Nephron (organoid): Measurements from ENCODE around the gene FERD3L.

Experiments
- H3K27ac Mint-ChIP-seq, 3 experiments: 2 replicates each; pipeline ENCODE4 v1.8.0; 2020; ENCODE audit warnings: mixed read lengths in 3 of 3, mild to moderate bottlenecking in 2 of 3, moderate library complexity in 1 of 3
- H3K27me3 Mint-ChIP-seq: 2 replicates; pipeline ENCODE4 v1.8.0; 2021; ENCODE audit warnings: low read depth, mild to moderate bottlenecking, moderate library complexity, mixed read lengths
- H3K36me3 Mint-ChIP-seq: 2 replicates; pipeline ENCODE4 v1.8.0; 2020; ENCODE audit warnings: low read depth, mixed read lengths
- H3K4me1 Mint-ChIP-seq: 2 replicates; pipeline ENCODE4 v1.8.0; 2020; ENCODE audit warnings: mixed read lengths
- H3K4me3 Mint-ChIP-seq, 3 experiments: 2 replicates each; pipeline ENCODE4 v1.8.0; 2020; ENCODE audit warnings: mild to moderate bottlenecking in 3 of 3, mixed read lengths in 3 of 3, moderate library complexity in 2 of 3
- H3K9me3 Mint-ChIP-seq: 2 replicates; pipeline ENCODE4 v1.8.0; 2020; ENCODE audit warnings: mixed read lengths
- CTCF ChIP-seq, 3 experiments: fragments of 200-600 bp; sonication (generic); IDR thresholded peaks; one replicate each; pipeline ENCODE4 v1.5.0; 2021; ENCODE audit warnings: antibody characterized with exemption in 3 of 3; ENCODE audit not compliant: unreplicated experiment in 3 of 3

The FERD3L gene

GRCh38 chr7:19110776-19111175, 34.4 kb downstream of the FERD3L start:
- peaks cover 97% of the 10 kb centered on the region for H3K27me3 Mint-ChIP-seq
- peak overlapping the region; percentile 12 to 67 (median 63) for H3K27ac Mint-ChIP-seq
- H3K4me1 Mint-ChIP-seq: peaks cover 77% of the 10 kb centered on the region
- H3K4me3 Mint-ChIP-seq: peak overlapping the region; percentile 13 to 80 (median 64)
- TF ChIP-seq CTCF (IDR thresholded peaks at IDR 0.05; ENCODE audit: unreplicated experiment in 3 of 3): no peak
- no peaks in the 10 kb centered on the region for H3K9me3 Mint-ChIP-seq
- peaks cover 13% of the 10 kb centered on the region for H3K36me3 Mint-ChIP-seq

GRCh38 chr7:19110026-19110730, 35.0 kb downstream of the FERD3L start:
- Mint-ChIP-seq H3K4me3 (peak overlapping the region in 2 of 3 experiments; percentile 5 to 51), H3K4me1 (peaks cover 80% of the 10 kb centered on the region), H3K36me3 (peaks cover 13% of the 10 kb centered on the region), H3K27ac (peak overlapping the region in 1 of 3 experiments; percentile 1), H3K9me3 (no peaks in the 10 kb centered on the region), H3K27me3 (peaks cover 99% of the 10 kb centered on the region)
- no peak for TF ChIP-seq CTCF (IDR thresholded peaks at IDR 0.05; ENCODE audit: unreplicated experiment in 3 of 3)

- H3K4me1 Mint-ChIP-seq: peaks cover 72% of the 10 kb centered on the region
- no peak for TF ChIP-seq CTCF (IDR thresholded peaks at IDR 0.05; ENCODE audit: unreplicated experiment in 3 of 3)
- peaks cover 10% of the 10 kb centered on the region for H3K36me3 Mint-ChIP-seq
- peak overlapping the region; percentile 9 to 71 (median 62) for H3K27ac Mint-ChIP-seq
- no peaks in the 10 kb centered on the region for H3K9me3 Mint-ChIP-seq
- peak overlapping the region; percentile 83 to 86 (median 86) for H3K4me3 Mint-ChIP-seq
- H3K27me3 Mint-ChIP-seq: peaks cover 100% of the 10 kb centered on the region
Observed at GRCh38 chr7:19109000-19109946, 35.9 kb downstream of the FERD3L start.

GRCh38 chr7:19107356-19108146, 37.7 kb downstream of the FERD3L start:
- peaks cover 59% of the 10 kb centered on the region for H3K4me1 Mint-ChIP-seq
- H3K27me3 Mint-ChIP-seq: peaks cover 97% of the 10 kb centered on the region
- H3K9me3 Mint-ChIP-seq: no peaks in the 10 kb centered on the region
- H3K36me3 Mint-ChIP-seq: peaks cover 3% of the 10 kb centered on the region
- TF ChIP-seq CTCF (IDR thresholded peaks at IDR 0.05; ENCODE audit: unreplicated experiment in 3 of 3): no peak
- peak overlapping the region; percentile 62 to 71 (median 63) for H3K27ac Mint-ChIP-seq
- peak overlapping the region; percentile 83 to 86 (median 86) for H3K4me3 Mint-ChIP-seq

- no peaks in the 10 kb centered on the region for H3K9me3 Mint-ChIP-seq
- peak overlapping the region; percentile 62 to 71 (median 63) for H3K27ac Mint-ChIP-seq
- peak overlapping the region; percentile 83 to 86 (median 86) for H3K4me3 Mint-ChIP-seq
- peaks cover 3% of the 10 kb centered on the region for H3K36me3 Mint-ChIP-seq
- TF ChIP-seq CTCF (IDR thresholded peaks at IDR 0.05; ENCODE audit: unreplicated experiment in 3 of 3): no peak
- peaks cover 58% of the 10 kb centered on the region for H3K4me1 Mint-ChIP-seq
- peaks cover 95% of the 10 kb centered on the region for H3K27me3 Mint-ChIP-seq
Observed at GRCh38 chr7:19107081-19107355, 38.2 kb downstream of the FERD3L start.
